GM23248 (cell line): ENCODE results near the gene LRMDA.

Experiments used
- EZH2 ChIP-seq: fragments of 200-600 bp; sonication (generic); IDR thresholded peaks from 2 replicates; pipeline ENCODE4 v1.6.1; 2018; ENCODE audit warnings: antibody characterized with exemption, mild to moderate bottlenecking; ENCODE audit not compliant: insufficient read depth, poor library complexity, severe bottlenecking
- EZH2phosphoT487 ChIP-seq: fragments of 200-600 bp; sonication (generic); IDR thresholded peaks from 2 replicates; pipeline ENCODE4 v1.6.1; 2018; ENCODE audit warnings: antibody characterized with exemption, moderate library complexity, mild to moderate bottlenecking, low read depth; ENCODE audit not compliant: insufficient read depth

DNA sequence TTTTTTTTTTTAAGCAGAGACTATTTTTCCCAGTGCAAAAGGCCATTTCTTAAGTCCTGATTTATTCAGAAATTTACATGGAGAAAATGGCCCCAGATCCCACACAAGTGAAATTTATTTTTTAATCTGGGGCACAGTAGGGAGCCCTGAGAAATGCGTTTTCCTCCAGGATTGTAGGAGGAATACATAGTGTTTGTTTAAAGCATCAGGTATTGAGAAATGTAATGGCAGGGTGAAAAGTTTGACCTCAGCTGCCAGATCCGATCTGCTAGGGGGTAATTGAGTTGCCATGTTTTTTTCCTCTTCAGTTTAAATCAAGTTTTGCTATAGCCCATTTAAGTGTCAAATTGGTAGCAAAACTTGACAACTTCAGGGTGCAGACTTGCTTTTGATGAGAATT lies 110.0 kb downstream of the LRMDA start:
- TF ChIP-seq EZH2 (no peak), EZH2phosphoT487 (no peak)
